Epithelial cell of prostate (primary cell): ENCODE data around the gene MEGF11.

Experiments used
- DNase-seq: peaks from one replicate; pipeline ENCODE4 v3.0.0-alpha.2; 2011; ENCODE audit warnings: low read depth, low spot score
- H3K27ac ChIP-seq: fragments of 450-650 bp; 2 replicates; pipeline ENCODE4 v1.5.1; 2017; ENCODE audit warnings: mild to moderate bottlenecking

The MEGF11 gene

GRCh38 chr15:66241087-66241907, 12.3 kb downstream of the MEGF11 start:
- no peak overlapping the region for H3K27ac ChIP-seq
- DNase-seq = no peak

- no peak overlapping the region for H3K27ac ChIP-seq
- DNase-seq = no peak
Measured at GRCh38 chr15:66240240-66240794, 13.2 kb downstream of the MEGF11 start.

GRCh38 chr15:66239514-66239913, 14.0 kb downstream of the MEGF11 start:
- DNase-seq = no peak
- H3K27ac ChIP-seq = no peak overlapping the region

GRCh38 chr15:66238318-66238717, 15.2 kb downstream of the MEGF11 start:
- no peak for DNase-seq
- H3K27ac ChIP-seq = no peak overlapping the region

GRCh38 chr15:66237513-66238235, 15.9 kb downstream of the MEGF11 start:
- DNase-seq = no peak
- no peak overlapping the region for H3K27ac ChIP-seq

GRCh38 chr15:66236806-66237375, 16.7 kb downstream of the MEGF11 start:
- no peak overlapping the region for H3K27ac ChIP-seq
- DNase-seq = no peak

- H3K27ac ChIP-seq = no peak overlapping the region
- DNase-seq = no peak
Measured at GRCh38 chr15:66235866-66236265, 17.7 kb downstream of the MEGF11 start.

- DNase-seq = no peak
Measured at GRCh38 chr15:66234798-66235197, 18.8 kb downstream of the MEGF11 start.

GRCh38 chr15:66233487-66234415, 19.8 kb downstream of the MEGF11 start:
- no peak for DNase-seq
- no peak overlapping the region for H3K27ac ChIP-seq

More at GRCh38 chr15:66234798-66235197, 18.8 kb downstream of the MEGF11 start:
- no peak overlapping the region for H3K27ac ChIP-seq

- H3K27ac ChIP-seq = no peak overlapping the region
- DNase-seq = no peak
Measured at GRCh38 chr15:66232267-66232625, 21.3 kb downstream of the MEGF11 start.

- DNase-seq = no peak
- no peak overlapping the region for H3K27ac ChIP-seq
Measured at GRCh38 chr15:66231394-66232266, 21.9 kb downstream of the MEGF11 start.

- H3K27ac ChIP-seq = no peak overlapping the region
- DNase-seq = no peak
Measured at GRCh38 chr15:66229790-66230465, 23.6 kb downstream of the MEGF11 start.

GRCh38 chr15:66228807-66229735, 24.5 kb downstream of the MEGF11 start:
- DNase-seq = no peak
- H3K27ac ChIP-seq = no peak overlapping the region

GRCh38 chr15:66226736-66227135, 26.8 kb downstream of the MEGF11 start:
- H3K27ac ChIP-seq = no peak overlapping the region
- no peak for DNase-seq

GRCh38 chr15:66225656-66226274, 27.8 kb downstream of the MEGF11 start:
- H3K27ac ChIP-seq = no peak overlapping the region
- DNase-seq = no peak

GRCh38 chr15:66224946-66225345, 28.6 kb downstream of the MEGF11 start:
- no peak for DNase-seq
- H3K27ac ChIP-seq = no peak overlapping the region
